ENCODE data around the gene HSPA14. TPM values are rescaled to one million over a fixed set of nuclear protein-coding genes. Genes with fewer than 3 reads are reported as not detected.
"Not testable (repeated sequence)": the region's sequence is repeated elsewhere in the genome, so short reads cannot be mapped to it uniquely, and the experiment has no call there.

Gene HSPA14
- polyA plus RNA-seq, 1 experiment: 14.9 TPM

GRCh38 chr10:14806318-14806717 is 31.8 kb upstream of the HSPA14 start:
- Histone ChIP-seq H3K9me3 (ENCODE audit: control insufficient read depth, insufficient read depth, low read length) (no peaks in the 10 kb centered on the region), H3K27ac (ENCODE audit: low read depth, low read length) (no peak overlapping the region), H3K27me3 (ENCODE audit: control insufficient read depth, insufficient read depth, low read length) (peaks cover 9% of the 10 kb centered on the region), H3K4me3 (ENCODE audit: low read depth, low read length) (no peak overlapping the region)
- CTCF ChIA-PET: no interaction called here
- TF ChIP-seq CTCF (IDR thresholded peaks at IDR 0.05; ENCODE audit: low read depth, low read length): no peak
- no peak for DNase-seq (ENCODE audit: low read depth, low spot score)
- POLR2A ChIA-PET: no interaction called here

- Histone ChIP-seq H3K27ac (ENCODE audit: low read depth, low read length) (no peak overlapping the region), H3K9me3 (ENCODE audit: control insufficient read depth, insufficient read depth, low read length) (no peaks in the 10 kb centered on the region), H3K4me3 (ENCODE audit: low read depth, low read length) (no peak overlapping the region), H3K27me3 (ENCODE audit: control insufficient read depth, insufficient read depth, low read length) (no peaks in the 10 kb centered on the region)
- ChIA-PET CTCF (no interaction called here), POLR2A (no interaction called here)
- no peak for TF ChIP-seq CTCF (IDR thresholded peaks at IDR 0.05; ENCODE audit: low read depth, low read length)
- no peak for DNase-seq (ENCODE audit: low read depth, low spot score)
Measured at GRCh38 chr10:14810969-14811953, 26.8 kb upstream of the HSPA14 start.

- H3K9me3 ChIP-seq (ENCODE audit: control insufficient read depth, insufficient read depth, low read length): no peaks in the 10 kb centered on the region
- no peak overlapping the region for H3K27ac ChIP-seq (ENCODE audit: low read depth, low read length)
- CTCF ChIA-PET: no interaction called here
- POLR2A ChIA-PET: no interaction called here
- H3K27me3 ChIP-seq (ENCODE audit: control insufficient read depth, insufficient read depth, low read length): no peaks in the 10 kb centered on the region
- DNase-seq (ENCODE audit: low read depth, low spot score): no peak
- TF ChIP-seq CTCF (IDR thresholded peaks at IDR 0.05; ENCODE audit: low read depth, low read length): no peak
- no peak overlapping the region for H3K4me3 ChIP-seq (ENCODE audit: low read depth, low read length)
Measured at GRCh38 chr10:14812271-14812670, 25.8 kb upstream of the HSPA14 start.

GRCh38 chr10:14815681-14816080 is 22.4 kb upstream of the HSPA14 start:
- Histone ChIP-seq H3K9me3 (ENCODE audit: control insufficient read depth, insufficient read depth, low read length) (no peaks in the 10 kb centered on the region), H3K27me3 (ENCODE audit: control insufficient read depth, insufficient read depth, low read length) (no peaks in the 10 kb centered on the region), H3K27ac (ENCODE audit: low read depth, low read length) (no peak overlapping the region), H3K4me3 (ENCODE audit: low read depth, low read length) (no peak overlapping the region)
- no peak for TF ChIP-seq CTCF (IDR thresholded peaks at IDR 0.05; ENCODE audit: low read depth, low read length)
- POLR2A ChIA-PET: interaction anchor here (0.7 to 0.8 kb wide), 2 partner anchors 13 to 282 kb away, joined by 3 to 7 read pairs; no protein-coding TSS in a partner anchor
- no peak for DNase-seq (ENCODE audit: low read depth, low spot score)
- CTCF ChIA-PET: interaction anchor here (0.7 kb wide), 1 partner anchor 16 kb away, joined by 3 read pairs; no protein-coding TSS in a partner anchor

GRCh38 chr10:14816717-14817116 is 21.4 kb upstream of the HSPA14 start:
- H3K4me3 ChIP-seq (ENCODE audit: low read depth, low read length); POLR2A ChIA-PET; H3K27me3 ChIP-seq (ENCODE audit: control insufficient read depth, insufficient read depth, low read length); CTCF ChIA-PET; H3K27ac ChIP-seq (ENCODE audit: low read depth, low read length); H3K9me3 ChIP-seq (ENCODE audit: control insufficient read depth, insufficient read depth, low read length); DNase-seq (ENCODE audit: low read depth, low spot score): not testable (repeated sequence)

Measured in AG04450 (cell line).